ENCODE data around the gene SEMA3D. TPM values are rescaled to one million over a fixed set of nuclear protein-coding genes. Genes with fewer than 3 reads are reported as not detected.

The SEMA3D gene
- total and polyA plus RNA-seq, 2 experiments from 2014 or later, result 1.5 to 7.2 TPM

GRCh38 chr7:84970670-84971069, 216.2 kb downstream of the SEMA3D start (continued):
- TF ChIP-seq, protein P1, sequence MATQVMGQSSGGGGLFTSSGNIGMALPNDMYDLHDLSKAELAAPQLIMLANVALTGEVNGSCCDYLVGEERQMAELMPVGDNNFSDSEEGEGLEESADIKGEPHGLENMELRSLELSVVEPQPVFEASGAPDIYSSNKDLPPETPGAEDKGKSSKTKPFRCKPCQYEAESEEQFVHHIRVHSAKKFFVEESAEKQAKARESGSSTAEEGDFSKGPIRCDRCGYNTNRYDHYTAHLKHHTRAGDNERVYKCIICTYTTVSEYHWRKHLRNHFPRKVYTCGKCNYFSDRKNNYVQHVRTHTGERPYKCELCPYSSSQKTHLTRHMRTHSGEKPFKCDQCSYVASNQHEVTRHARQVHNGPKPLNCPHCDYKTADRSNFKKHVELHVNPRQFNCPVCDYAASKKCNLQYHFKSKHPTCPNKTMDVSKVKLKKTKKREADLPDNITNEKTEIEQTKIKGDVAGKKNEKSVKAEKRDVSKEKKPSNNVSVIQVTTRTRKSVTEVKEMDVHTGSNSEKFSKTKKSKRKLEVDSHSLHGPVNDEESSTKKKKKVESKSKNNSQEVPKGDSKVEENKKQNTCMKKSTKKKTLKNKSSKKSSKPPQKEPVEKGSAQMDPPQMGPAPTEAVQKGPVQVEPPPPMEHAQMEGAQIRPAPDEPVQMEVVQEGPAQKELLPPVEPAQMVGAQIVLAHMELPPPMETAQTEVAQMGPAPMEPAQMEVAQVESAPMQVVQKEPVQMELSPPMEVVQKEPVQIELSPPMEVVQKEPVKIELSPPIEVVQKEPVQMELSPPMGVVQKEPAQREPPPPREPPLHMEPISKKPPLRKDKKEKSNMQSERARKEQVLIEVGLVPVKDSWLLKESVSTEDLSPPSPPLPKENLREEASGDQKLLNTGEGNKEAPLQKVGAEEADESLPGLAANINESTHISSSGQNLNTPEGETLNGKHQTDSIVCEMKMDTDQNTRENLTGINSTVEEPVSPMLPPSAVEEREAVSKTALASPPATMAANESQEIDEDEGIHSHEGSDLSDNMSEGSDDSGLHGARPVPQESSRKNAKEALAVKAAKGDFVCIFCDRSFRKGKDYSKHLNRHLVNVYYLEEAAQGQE (IDR thresholded peaks at IDR 0.05; ENCODE audit: unreplicated experiment), result no peak
- TF ChIP-seq ZNF114 (CRISPR knock-in tag; IDR thresholded peaks at IDR 0.05) (no peak), CREB1 (CRISPR knock-in tag; IDR thresholded peaks at IDR 0.05; ENCODE audit: low read depth) (no peak)

DNA sequence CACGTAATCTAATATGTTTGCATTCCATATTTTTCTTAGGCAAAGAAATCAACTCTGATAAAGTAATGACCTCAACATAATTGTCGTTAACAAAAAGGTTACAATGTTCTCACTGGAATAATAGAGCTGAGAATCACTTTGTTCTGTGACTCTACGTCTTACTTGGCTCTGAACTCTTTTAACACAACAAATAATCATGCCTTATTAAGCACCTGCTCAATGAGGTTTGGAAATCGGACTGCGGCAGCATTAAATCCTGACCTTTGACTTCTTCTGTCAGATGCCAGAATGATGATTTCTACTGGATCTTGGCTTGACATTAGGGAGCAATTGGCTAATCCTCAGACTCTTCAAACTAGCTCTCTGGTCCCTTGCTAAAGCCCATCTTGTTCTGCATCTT, 233.6 kb downstream of the SEMA3D start:
- H3K36me3 Mint-ChIP-seq (ENCODE audit: low read depth), result no peaks in the 10 kb centered on the region; the same call in 2 of the 3 replicates
- H3K36me3 ChIP-seq (ENCODE audit: insufficient read depth), result no peaks in the 10 kb centered on the region
- no peak overlapping the region for H3K4me2 ChIP-seq
- H3K4me1 Mint-ChIP-seq, result peaks cover 8% of the 10 kb centered on the region; the same call in 2 of the 3 replicates
- H4K20me1 ChIP-seq (replicated peaks; ENCODE audit: insufficient read depth), result no peaks in the 10 kb centered on the region
- ATAC-seq (no peak), DNase-seq (ENCODE audit: low spot score) (no peak)
- no peak overlapping the region for H3K27ac ChIP-seq (ENCODE audit: low read depth)
- H3K79me2 ChIP-seq (replicated peaks; ENCODE audit: insufficient read depth), result no peaks in the 10 kb centered on the region
- no peak overlapping the region for H3K4me3 Mint-ChIP-seq
- peak overlapping the region; percentile 75; the same call in 1 of the 2 replicates for H2AFZ ChIP-seq
- no peaks in the 10 kb centered on the region for H3K9me3 Mint-ChIP-seq
- no peaks in the 10 kb centered on the region for H3K9me2 ChIP-seq (ENCODE audit: insufficient read depth)
- no peak overlapping the region for H3K27ac Mint-ChIP-seq
- no peaks in the 10 kb centered on the region for H3K27me3 Mint-ChIP-seq (ENCODE audit: insufficient read depth, low read depth, poor library complexity)
- H3K4me3 ChIP-seq, result no peak overlapping the region
- H3K27me3 ChIP-seq (ENCODE audit: insufficient read depth), result no peaks in the 10 kb centered on the region
- H3F3A ChIP-seq (replicated peaks; ENCODE audit: low read depth), result no peaks in the 10 kb centered on the region
- peaks cover 9% of the 10 kb centered on the region for H3K4me1 ChIP-seq (ENCODE audit: insufficient read depth)
- TF ChIP-seq EZH2phosphoT487 (IDR thresholded peaks at IDR 0.05; ENCODE audit: unreplicated experiment) (no peak), JUNB (IDR thresholded peaks at IDR 0.05; ENCODE audit: unreplicated experiment) (no peak), ETS1 (IDR thresholded peaks at IDR 0.05) (no peak), STAT1 (IDR thresholded peaks at IDR 0.05; ENCODE audit: unreplicated experiment) (no peak), ZNF114 (CRISPR knock-in tag; IDR thresholded peaks at IDR 0.05) (no peak), POLR2AphosphoS5 (IDR thresholded peaks at IDR 0.05; ENCODE audit: low read depth) (no peak), NANOG (IDR thresholded peaks at IDR 0.05; ENCODE audit: borderline replicate concordance) (no peak), ZNF331 (CRISPR knock-in tag; IDR thresholded peaks at IDR 0.05; ENCODE audit: low read depth) (no peak), CREB1 (CRISPR knock-in tag; IDR thresholded peaks at IDR 0.05; ENCODE audit: low read depth) (no peak), ZNF462 (CRISPR knock-in tag; IDR thresholded peaks at IDR 0.05) (no peak)
- TF ChIP-seq, protein P1 (IDR thresholded peaks at IDR 0.05; ENCODE audit: unreplicated experiment), result no peak

All from GM23338 (cell line).